Mammary epithelial cell (primary cell): ENCODE data around the gene TAF5L.

Experiments used
- CTCF ChIP-seq, 2 donors: IDR thresholded peaks in 1 of 2; conservative IDR thresholded peaks in 1 of 2; 2 replicates each; pipeline ENCODE4 v1.5.1; 2011 to 2012; ENCODE audit warnings: inconsistent platforms in 2 of 2, low read length in 2 of 2, mild to moderate bottlenecking in 2 of 2, control low read depth in 1 of 2, low read depth in 1 of 2; ENCODE audit not compliant: insufficient read depth in 1 of 2; ENCODE audit errors: extremely low read depth in 1 of 2
- EZH2 ChIP-seq: IDR thresholded peaks from 2 replicates; pipeline ENCODE4 v1.6.1; 2012; ENCODE audit warnings: low read length, inconsistent platforms, borderline replicate concordance

- no peak for TF ChIP-seq CTCF (conservative IDR thresholded peaks at IDR 0.05 in 1 of 2, IDR thresholded peaks at IDR 0.05 in 1 of 2; ENCODE audit: extremely low read depth in 1 of 2, insufficient read depth in 1 of 2, low read depth in 1 of 2, low read length in 2 of 2)
- no peak for TF ChIP-seq EZH2
Measured at GRCh38 chr1:229594227-229595008, 31.5 kb downstream of the TAF5L start.
